ENCODE measurements around the gene GPRC5D. TPM values are rescaled to one million over a fixed set of nuclear protein-coding genes. Genes with fewer than 3 reads are reported as not detected.

The GPRC5D gene
- not detected in 2 replicates for total RNA-seq

DNA sequence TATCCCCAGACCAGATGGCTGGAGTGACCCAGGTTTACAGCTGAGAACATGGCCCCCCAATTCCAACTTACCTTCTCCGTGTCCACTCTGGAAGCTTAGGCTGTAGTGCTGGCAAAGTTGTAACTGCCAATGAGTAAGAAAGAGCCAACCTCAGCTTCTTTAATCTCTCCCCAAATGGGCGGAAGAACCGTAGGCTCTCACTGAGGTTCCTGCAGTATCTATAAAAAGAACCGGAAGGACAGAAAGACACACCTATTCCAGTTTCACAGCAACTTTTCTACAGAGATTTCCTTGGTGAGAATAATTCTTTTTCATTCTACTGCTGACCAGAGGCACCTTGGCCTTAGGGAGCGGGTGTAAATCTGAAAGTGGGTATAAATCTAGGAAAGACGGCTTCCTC lies at the start of gene GPRC5D:
TSS of gene GPRC5D (minus strand) at position 135 of the 400 bp plus-strand sequence. CDS start 1,786 bp downstream, outside the sequence.
- DNase-seq (ENCODE audit: low read depth): no peak

- no peak for DNase-seq (ENCODE audit: low read depth)
Observed at GRCh38 chr12:13001775-13002040, 49.7 kb upstream of the GPRC5D start.

DNA sequence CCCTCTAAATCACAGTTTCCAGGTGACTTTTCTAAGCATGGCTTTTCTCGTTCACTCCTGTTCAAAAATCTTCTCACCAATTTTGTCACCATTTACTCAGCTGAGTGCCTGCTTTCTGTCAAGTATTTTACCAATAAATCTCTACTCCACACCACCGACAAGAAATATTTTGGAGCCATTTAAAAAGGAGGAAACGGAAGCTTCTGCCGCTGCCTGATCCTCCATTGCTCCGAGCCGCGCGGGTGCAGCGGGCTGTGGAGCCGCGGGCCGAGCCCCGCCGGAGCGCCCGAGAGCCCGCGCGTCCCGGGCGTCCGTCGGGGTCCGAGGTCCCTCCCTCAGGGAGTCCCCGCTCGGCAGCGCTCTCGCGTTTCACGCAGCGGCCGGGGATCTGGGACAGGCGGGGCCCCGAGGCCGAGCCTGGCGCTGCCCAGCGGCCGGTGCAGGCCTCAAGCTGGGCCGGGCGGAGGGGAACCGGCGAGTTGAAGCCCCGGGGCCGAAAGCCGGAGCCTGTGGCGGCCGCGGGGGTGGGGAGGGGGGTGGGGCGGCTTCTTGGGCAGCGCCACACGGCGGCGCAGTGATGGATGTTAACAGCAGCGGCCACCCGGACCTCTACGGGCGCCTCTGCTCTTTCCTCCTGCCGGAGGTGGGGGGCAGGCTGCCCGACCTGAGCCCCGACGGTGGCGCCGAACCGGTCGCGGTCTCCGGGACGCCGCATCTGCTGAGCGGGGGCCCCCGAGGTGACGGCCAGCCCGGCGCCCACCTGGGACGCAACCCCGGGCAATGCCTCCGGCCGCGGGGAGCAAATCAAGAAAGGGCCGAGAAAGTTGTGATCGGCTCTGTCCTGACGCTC lies 49.2 kb upstream of the GPRC5D start:
- peak; percentile 23 for DNase-seq (ENCODE audit: low read depth)

- no peak for DNase-seq (ENCODE audit: low read depth)
Observed at GRCh38 chr12:13000616-13000924, 48.6 kb upstream of the GPRC5D start.

- peak; percentile 39 for DNase-seq (ENCODE audit: low read depth)
Observed at GRCh38 chr12:12999959-13000615, 48.1 kb upstream of the GPRC5D start, which contains the start of gene HEBP1. TSS of gene HEBP1 (minus strand) at chr12:13000265. CDS start at chr12:13000114, 151 bp downstream.

GRCh38 chr12:12999271-12999958 lies 47.4 kb upstream of the GPRC5D start:
- peak; percentile 29 for DNase-seq (ENCODE audit: low read depth)

GRCh38 chr12:12998248-12998647 lies 46.3 kb upstream of the GPRC5D start:
- DNase-seq (ENCODE audit: low read depth): no peak

- DNase-seq (ENCODE audit: low read depth): no peak
Observed at GRCh38 chr12:12997734-12998133, 45.8 kb upstream of the GPRC5D start.

- no peak for DNase-seq (ENCODE audit: low read depth)
Observed at GRCh38 chr12:12997156-12997555, 45.2 kb upstream of the GPRC5D start.

DNA sequence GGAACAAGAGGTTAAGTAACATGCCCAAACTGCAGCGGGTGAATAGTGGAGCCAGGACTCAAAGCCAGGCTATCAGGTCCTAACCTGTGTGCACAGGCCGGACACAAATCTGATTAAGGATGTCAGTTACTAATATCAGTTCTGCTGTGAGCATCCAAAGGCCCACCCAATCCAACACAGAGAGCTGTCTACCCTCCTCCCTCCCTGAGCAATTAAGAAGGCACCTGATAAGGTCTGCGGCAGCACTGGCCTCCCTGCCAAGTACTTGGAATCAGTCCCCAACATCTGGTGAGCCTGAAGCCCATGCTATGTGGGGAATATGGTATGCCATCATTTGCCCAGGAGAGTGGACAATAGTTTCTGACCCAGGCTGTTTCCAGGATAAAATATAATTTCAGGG lies 44.2 kb upstream of the GPRC5D start:
- DNase-seq (ENCODE audit: low read depth): no peak

- no peak for DNase-seq (ENCODE audit: low read depth)
Observed at GRCh38 chr12:12995088-12995487, 43.1 kb upstream of the GPRC5D start.

GRCh38 chr12:12993367-12993766 lies 41.4 kb upstream of the GPRC5D start:
- no peak for DNase-seq (ENCODE audit: low read depth)

DNA sequence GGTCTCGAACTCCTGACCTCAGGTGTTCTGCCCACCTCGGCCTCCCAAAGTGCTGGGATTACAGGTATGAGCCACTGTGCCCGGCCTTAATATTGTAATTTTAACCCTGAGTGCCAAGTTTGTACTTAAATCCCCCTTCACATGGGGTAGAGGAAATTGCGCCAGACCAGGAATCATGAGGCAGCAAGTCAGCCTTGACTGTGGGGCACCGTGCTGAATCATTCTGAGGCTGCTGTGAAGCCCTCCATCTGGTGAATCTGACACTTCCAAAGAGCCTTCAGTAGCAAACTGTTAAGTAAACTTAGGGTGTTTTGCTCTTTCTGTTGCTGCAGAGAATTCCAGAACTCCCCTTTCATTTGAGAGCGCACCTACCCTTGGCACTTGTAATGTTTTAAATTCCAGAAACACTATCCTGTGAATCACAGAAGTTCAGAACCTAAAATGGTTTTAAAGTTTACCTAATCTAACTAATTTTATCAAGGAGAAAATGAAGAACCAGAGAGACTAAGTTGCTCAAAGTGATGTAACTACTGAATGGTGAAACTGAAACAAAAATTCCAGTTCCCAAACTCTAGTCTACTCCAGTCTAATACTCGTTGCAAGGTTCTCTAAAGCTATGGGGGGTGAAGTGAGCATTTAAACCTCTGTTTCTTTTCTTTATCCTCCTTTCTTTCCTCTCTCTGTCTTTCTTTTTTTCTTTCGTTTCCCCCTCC lies 40.6 kb upstream of the GPRC5D start:
- DNase-seq (ENCODE audit: low read depth): peak; percentile 94

DNA sequence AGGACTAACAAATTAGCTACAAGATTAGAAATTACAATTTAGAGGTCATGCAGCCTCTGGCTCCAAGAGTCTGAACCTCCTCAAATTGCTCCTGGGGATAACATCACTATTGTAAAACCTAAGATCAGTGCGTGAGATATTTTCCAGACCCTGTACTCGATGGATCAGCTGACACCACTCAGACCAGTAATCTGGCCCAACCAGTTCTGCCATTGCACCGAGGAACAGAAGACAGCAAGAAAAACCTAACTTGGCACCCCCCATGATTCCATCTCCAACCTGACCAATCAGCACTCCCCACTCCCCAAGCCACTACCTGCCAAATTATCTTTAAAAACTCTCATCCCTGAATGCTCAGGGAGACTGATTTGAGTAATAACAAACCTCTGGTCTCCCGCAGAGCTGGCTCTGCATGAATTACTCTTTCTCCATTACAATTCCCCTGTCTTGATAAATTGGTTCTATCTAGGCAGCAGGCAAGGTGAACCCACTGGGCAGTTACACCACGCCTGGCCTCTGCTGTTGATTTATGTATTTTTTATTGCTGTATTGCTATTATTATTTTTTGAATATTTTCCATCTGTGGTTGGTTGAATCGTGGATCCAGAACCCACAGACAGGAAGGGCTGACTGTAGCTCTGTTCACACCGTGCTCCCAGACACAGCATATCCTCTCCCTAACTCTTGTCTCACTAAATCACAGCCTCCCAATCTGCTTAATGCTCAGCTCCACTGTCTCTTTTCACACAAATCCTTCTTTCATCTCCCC lies 38.9 kb upstream of the GPRC5D start:
- no peak for DNase-seq (ENCODE audit: low read depth)

- no peak for DNase-seq (ENCODE audit: low read depth)
Observed at GRCh38 chr12:12987421-12987820, 35.5 kb upstream of the GPRC5D start.

- DNase-seq (ENCODE audit: low read depth): no peak
Observed at GRCh38 chr12:12986775-12987331, 34.9 kb upstream of the GPRC5D start.

DNA sequence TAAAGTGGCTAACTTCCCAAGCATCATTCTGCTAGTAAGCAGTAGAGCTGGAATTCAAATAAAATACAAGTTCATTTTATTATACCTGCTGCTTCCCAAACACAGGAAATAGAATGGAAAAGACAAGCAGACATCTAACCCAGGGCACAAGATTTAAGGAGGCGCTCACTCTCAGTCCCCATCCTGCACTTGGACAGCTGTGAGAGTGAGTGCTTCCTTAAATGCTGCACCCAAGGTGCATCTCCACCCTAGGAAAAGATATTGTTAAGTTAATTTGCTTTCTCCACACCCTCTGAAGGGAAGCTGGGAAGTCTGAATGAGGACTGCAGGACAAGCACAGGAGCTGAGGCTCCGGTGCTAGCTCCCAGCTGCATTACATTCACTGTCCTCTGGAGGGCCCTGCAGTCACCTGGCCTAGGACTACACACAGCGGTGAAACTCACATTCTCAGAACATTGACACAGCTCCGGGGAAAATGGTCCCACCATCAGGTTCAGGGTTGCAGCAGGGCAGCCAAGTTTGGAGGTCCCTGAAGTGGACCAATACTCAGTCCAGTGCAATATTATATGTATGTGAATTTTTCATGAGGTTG lies 33.9 kb upstream of the GPRC5D start:
- no peak for DNase-seq (ENCODE audit: low read depth)

GRCh38 chr12:12984149-12984548 lies 32.2 kb upstream of the GPRC5D start:
- no peak for DNase-seq (ENCODE audit: low read depth)

GRCh38 chr12:12983420-12984035 lies 31.6 kb upstream of the GPRC5D start:
- DNase-seq (ENCODE audit: low read depth): peak; percentile 74

DNA sequence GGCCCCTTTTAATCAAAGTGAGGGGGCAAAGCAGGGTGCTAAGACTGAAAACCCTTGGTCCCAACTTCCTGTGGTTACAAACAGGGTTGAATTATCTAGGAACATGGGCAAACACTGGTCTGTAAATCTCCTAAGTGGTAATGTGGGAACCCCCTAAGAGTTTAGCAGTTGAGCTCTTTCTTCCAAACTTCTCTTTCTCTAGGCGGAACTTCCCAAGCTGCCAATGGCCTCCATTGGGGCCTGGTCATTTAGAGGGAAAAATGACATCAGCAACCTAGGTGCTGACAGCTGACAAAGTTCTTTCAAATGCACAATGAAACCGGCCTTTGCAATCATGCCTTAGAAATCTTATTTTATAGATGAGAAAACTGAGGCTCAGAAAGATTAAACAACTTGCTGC lies 30.4 kb upstream of the GPRC5D start:
- no peak for DNase-seq (ENCODE audit: low read depth)

Measured in renal cortical epithelial cell (primary cell).